GM12892 (cell line): Measurements from ENCODE around the gene PRKCZ.

Source experiments
- POLR2A ChIP-seq: IDR thresholded peaks from 2 replicates; pipeline ENCODE4 v1.6.1; 2011; ENCODE audit warnings: low read depth, low read length, control low read depth
- POLR2AphosphoS5 ChIP-seq: IDR thresholded peaks from 2 replicates; pipeline ENCODE4 v1.6.1; 2011; ENCODE audit warnings: low read depth, low read length, control low read depth

- no peak for TF ChIP-seq POLR2A
- no peak for TF ChIP-seq POLR2AphosphoS5
Measured at GRCh38 chr1:2018217-2019171, 31.7 kb upstream of the PRKCZ start.
